MCF 10A (cell line): ENCODE data around the gene TMEM187. TPM values are rescaled to one million over a fixed set of nuclear protein-coding genes. Genes with fewer than 3 reads are reported as not detected.
A peak's percentile ranks its signal among the peaks of the same experiment; 100 is the strongest.

ENCODE experiments used
- BruUV-seq: library from RNA; stranded (reverse); fragments of 400-500 nt; replicated peaks from 2 replicates; lab custom pipeline; 2021; lab: Mats Ljungman, UMichigan
- CTCF ChIA-PET: fragments of 300-600 bp; sonication (Branson Sonifier 250); formaldehyde crosslinking; extraction: SDS; loops from one replicate; lab custom pipeline; 2021; ENCODE audit warnings: antibody characterized with exemption, inconsistent platforms; lab: Yijun Ruan, JAX
- POLR2A ChIA-PET: fragments of 300-600, 350-650 bp; sonication (Branson Sonifier 250); formaldehyde crosslinking; extraction: SDS; loops from one replicate; lab custom pipeline; 2020; ENCODE audit warnings: antibody characterized with exemption, inconsistent platforms; lab: Yijun Ruan, JAX
- DNase-seq: peaks from one replicate; pipeline ENCODE4 v3.0.0-alpha.2; 2018; ENCODE audit not compliant: unreplicated experiment
- H3K27ac Mint-ChIP-seq: one replicate; pipeline ENCODE4 v1.8.0; 2022; ENCODE audit warnings: mild to moderate bottlenecking, low read depth, mixed read lengths; ENCODE audit not compliant: unreplicated experiment
- H3K27me3 Mint-ChIP-seq: one replicate; pipeline ENCODE4 v1.8.0; 2022; ENCODE audit warnings: mixed read lengths; ENCODE audit not compliant: insufficient read depth, unreplicated experiment
- H3K36me3 Mint-ChIP-seq: one replicate; pipeline ENCODE4 v1.8.0; 2022; ENCODE audit warnings: mild to moderate bottlenecking, moderate library complexity, mixed read lengths; ENCODE audit not compliant: insufficient read depth, unreplicated experiment
- H3K4me1 Mint-ChIP-seq: one replicate; pipeline ENCODE4 v1.8.0; 2022; ENCODE audit warnings: mixed read lengths; ENCODE audit not compliant: insufficient read depth, unreplicated experiment
- H3K4me3 Mint-ChIP-seq: one replicate; pipeline ENCODE4 v1.8.0; 2022; ENCODE audit warnings: mild to moderate bottlenecking, moderate library complexity, mixed read lengths; ENCODE audit not compliant: unreplicated experiment
- H3K9me3 Mint-ChIP-seq: one replicate; pipeline ENCODE4 v1.8.0; 2022; ENCODE audit warnings: mixed read lengths; ENCODE audit not compliant: unreplicated experiment
- intact Hi-C: fragments of 100-400 bp; cut with micrococcal nuclease; formaldehyde crosslinking; loops from 2 replicates; pipeline ENCODE4 v1.14.1; 2022
- total RNA-seq: library from RNA; stranded (reverse); gene quantifications from 2 replicates; pipeline ENCODE4 v1.2.3, GENCODE V29; 2022
- TF ChIP-seq, protein P1 (sequence below): fragments of 200-600 bp; IDR thresholded peaks from one replicate; pipeline ENCODE4 v1.8.0; 2022; ENCODE audit warnings: antibody characterized with exemption, mild to moderate bottlenecking; ENCODE audit not compliant: unreplicated experiment

The TMEM187 gene
- total RNA-seq, 1 experiment from 2014 or later: 9.3 TPM

DNA sequence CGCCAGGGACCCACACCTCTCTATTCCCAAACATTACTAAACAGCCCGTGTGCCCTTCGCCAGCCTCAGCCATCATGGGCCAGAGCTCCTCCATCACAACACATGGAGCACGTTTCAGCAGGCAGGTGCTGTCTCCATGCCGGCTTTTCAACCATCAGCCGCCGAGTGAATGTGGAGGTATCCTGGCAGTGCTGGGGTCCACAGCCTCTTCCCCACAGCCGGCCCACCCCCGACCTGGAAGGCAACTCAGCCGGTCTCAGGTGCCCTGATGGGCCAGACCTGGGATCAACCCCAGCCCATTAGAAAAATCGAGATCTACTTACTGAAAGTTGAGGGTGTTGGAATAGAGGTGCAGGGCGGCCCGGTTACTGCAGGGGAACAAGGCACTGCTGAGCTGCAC lies 40.8 kb upstream of the TMEM187 start:
- CTCF ChIA-PET: interaction anchor here (2.2 to 3.9 kb wide), 2 partner anchors 9 to 15 kb away, joined by 10 to 17 read pairs; no protein-coding TSS in a partner anchor
- no peak overlapping the region for H3K27ac Mint-ChIP-seq
- peaks cover 10% of the 10 kb centered on the region for H3K36me3 Mint-ChIP-seq

DNA sequence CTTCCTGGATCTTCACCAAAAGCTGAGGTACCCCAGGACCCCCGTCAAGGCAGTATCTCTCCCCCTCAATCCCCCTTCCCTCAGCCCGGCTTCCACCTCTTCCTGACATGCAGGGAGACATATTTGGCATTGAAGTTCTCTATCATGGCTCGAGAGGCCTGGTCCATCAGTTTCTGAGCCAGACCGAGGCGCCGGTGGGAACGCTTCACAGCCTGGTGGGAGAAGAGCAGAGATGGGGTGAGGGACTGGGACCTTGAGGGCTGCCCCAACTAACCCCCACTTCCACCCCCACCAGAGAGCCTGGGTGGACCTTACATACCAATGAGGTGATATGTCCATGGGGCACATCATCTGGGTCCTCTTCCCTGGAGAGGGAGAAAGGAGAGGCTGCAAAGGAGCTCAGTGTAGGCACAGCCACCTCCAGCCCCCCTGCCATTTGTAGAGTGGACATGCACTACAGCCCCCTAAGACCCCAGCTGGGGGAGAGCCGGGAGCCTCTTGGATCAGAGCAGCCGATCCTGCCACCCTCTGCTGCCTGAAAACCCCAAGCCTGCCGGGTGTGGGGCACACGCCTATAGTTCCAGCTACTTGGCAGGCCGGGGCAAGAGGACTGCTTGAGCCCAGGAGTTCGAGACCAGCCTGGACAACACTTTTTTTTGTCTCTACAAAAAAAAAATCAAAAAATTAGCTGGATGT lies 40.2 kb upstream of the TMEM187 start:
- H3K4me3 Mint-ChIP-seq: no peak overlapping the region
- H3K36me3 Mint-ChIP-seq: peaks cover 10% of the 10 kb centered on the region
- TF ChIP-seq, protein P1, sequence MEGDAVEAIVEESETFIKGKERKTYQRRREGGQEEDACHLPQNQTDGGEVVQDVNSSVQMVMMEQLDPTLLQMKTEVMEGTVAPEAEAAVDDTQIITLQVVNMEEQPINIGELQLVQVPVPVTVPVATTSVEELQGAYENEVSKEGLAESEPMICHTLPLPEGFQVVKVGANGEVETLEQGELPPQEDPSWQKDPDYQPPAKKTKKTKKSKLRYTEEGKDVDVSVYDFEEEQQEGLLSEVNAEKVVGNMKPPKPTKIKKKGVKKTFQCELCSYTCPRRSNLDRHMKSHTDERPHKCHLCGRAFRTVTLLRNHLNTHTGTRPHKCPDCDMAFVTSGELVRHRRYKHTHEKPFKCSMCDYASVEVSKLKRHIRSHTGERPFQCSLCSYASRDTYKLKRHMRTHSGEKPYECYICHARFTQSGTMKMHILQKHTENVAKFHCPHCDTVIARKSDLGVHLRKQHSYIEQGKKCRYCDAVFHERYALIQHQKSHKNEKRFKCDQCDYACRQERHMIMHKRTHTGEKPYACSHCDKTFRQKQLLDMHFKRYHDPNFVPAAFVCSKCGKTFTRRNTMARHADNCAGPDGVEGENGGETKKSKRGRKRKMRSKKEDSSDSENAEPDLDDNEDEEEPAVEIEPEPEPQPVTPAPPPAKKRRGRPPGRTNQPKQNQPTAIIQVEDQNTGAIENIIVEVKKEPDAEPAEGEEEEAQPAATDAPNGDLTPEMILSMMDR: no peak
- H3K27ac Mint-ChIP-seq: no peak overlapping the region
- H3K27me3 Mint-ChIP-seq: peaks cover 11% of the 10 kb centered on the region
- ChIA-PET CTCF (interaction anchor here (0.6 to 3.9 kb wide), 5 partner anchors 9 to 708 kb away, joined by 3 to 17 read pairs (median 5); no protein-coding TSS in a partner anchor), POLR2A (no interaction called here)
- no TSS peak for BruUV-seq
- DNase-seq: no peak
- intact Hi-C loops: no loop called here
- H3K9me3 Mint-ChIP-seq: no peaks in the 10 kb centered on the region
- no peaks in the 10 kb centered on the region for H3K4me1 Mint-ChIP-seq

More for the DNA sequence above, 40.8 kb upstream of the TMEM187 start:
- DNase-seq: no peak
- Mint-ChIP-seq H3K4me1 (no peaks in the 10 kb centered on the region), H3K9me3 (no peaks in the 10 kb centered on the region), H3K4me3 (no peak overlapping the region), H3K27me3 (peaks cover 7% of the 10 kb centered on the region)
- BruUV-seq: no TSS peak
- TF ChIP-seq, protein P1: no peak
- intact Hi-C loops: no loop called here
- POLR2A ChIA-PET: no interaction called here

DNA sequence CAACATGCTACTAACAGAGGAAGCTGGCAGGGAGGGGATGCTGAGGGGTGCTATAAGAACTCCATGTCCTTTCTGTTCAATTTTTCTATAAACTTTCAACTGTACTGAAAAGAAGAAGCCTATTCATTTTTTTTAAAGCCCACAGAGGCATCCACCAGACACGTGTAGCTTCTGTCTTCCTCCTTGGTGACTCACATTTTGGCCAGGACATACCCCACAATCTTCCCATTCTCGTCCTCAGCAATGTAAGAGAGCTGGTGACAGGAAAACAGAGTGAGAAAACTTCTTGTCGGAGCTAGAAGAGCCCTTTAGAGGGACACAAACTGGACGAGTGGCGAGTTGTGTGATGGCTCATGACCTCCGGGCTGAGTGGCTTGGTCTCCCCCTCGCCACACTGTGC lies 38.8 kb upstream of the TMEM187 start:
- no peak for DNase-seq
- H3K4me1 Mint-ChIP-seq: no peaks in the 10 kb centered on the region
- peak overlapping the region; percentile 76 for H3K4me3 Mint-ChIP-seq
- intact Hi-C loops: no loop called here
- no peaks in the 10 kb centered on the region for H3K9me3 Mint-ChIP-seq
- no peak overlapping the region for H3K27ac Mint-ChIP-seq
- TF ChIP-seq, protein P1: no peak
- POLR2A ChIA-PET: no interaction called here
- CTCF ChIA-PET: interaction anchor here (0.6 to 3.9 kb wide), 3 partner anchors 11 to 975 kb away, joined by 3 to 17 read pairs (median 10); no protein-coding TSS in a partner anchor
- H3K36me3 Mint-ChIP-seq: peaks cover 10% of the 10 kb centered on the region
- peaks cover 19% of the 10 kb centered on the region for H3K27me3 Mint-ChIP-seq
- no TSS peak for BruUV-seq

DNA sequence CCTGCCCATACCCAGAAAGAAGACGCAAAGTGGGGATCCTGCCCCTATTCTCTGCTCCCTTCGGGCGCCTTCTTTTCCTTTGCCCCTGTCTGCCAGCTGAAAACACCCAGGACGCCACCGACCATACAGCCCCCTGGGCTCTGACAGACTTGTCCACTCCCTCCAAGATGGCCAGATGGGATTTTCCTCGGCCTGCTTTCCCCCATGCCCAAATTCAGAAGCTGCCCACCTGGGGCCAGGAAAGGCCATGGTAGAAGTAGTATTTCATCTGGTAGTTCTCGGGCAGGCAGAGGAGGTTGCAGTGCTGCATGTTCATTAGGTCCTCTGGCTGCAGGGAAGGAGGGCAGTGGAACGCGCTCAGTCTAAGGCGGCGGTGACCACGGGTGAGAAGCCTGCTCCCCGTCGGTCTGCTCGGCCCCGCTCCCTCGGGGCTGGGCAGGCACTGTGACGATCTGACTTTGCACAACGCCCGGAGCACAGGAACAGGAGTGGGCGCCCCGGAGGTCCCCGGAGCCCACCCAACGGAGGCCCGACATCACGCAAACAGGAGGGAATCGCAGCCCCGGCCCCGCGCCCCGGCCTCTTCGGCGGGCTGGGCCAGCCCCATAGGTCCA lies 38.3 kb upstream of the TMEM187 start:
- ChIA-PET POLR2A (interaction anchor here (1.2 kb wide), 1 partner anchor 476 kb away, joined by 3 read pairs; no protein-coding TSS in a partner anchor), CTCF (interaction anchor here (0.6 to 3.9 kb wide), 4 partner anchors 11 to 975 kb away, joined by 3 to 17 read pairs (median 6); no protein-coding TSS in a partner anchor)
- BruUV-seq: TSS peak; percentile 42
- H3K27me3 Mint-ChIP-seq: peaks cover 24% of the 10 kb centered on the region
- TF ChIP-seq, protein P1: no peak
- intact Hi-C loops: no loop called here
- H3K27ac Mint-ChIP-seq: no peak overlapping the region
- DNase-seq: no peak
- no peaks in the 10 kb centered on the region for H3K9me3 Mint-ChIP-seq
- H3K36me3 Mint-ChIP-seq: peaks cover 10% of the 10 kb centered on the region
- no peaks in the 10 kb centered on the region for H3K4me1 Mint-ChIP-seq
- peak overlapping the region; percentile 76 for H3K4me3 Mint-ChIP-seq
